Left colon (tissue), 2 donors: ENCODE measurements around the gene EPS8L2. TPM values are rescaled to one million over a fixed set of nuclear protein-coding genes. Genes with fewer than 3 reads are reported as not detected.

ENCODE experiments used
- ATAC-seq: fragments of 200-7000 bp; cut with Tn5 transposase; one replicate; pipeline ENCODE4 v1.9.1; 2020; ENCODE audit warnings: mild to moderate bottlenecking, moderate library complexity
- DNase-seq, 2 donors: peaks; one replicate each; pipeline ENCODE4 v3.0.0-alpha.2; 2020
- intact Hi-C, 2 donors: fragments of 100-400 bp; cut with DNase I in 1 of 2; cut with micrococcal nuclease in 1 of 2; formaldehyde crosslinking; loops; one replicate each; pipeline versions ENCODE4 v1.11.2 to v1.14.0; 2022; cut with DNase I, micrococcal nuclease
- total RNA-seq, 2 donors: library from RNA; stranded (reverse); fragmentation: NEBNext Ultra II Directional; extraction: Animal tissue kit (Norgen Biotek cat#: 25700); gene quantifications; one replicate each; pipeline ENCODE4 v1.2.1, GENCODE V29; 2021
- donor health status: DM: no; HTN: no; CAD: no.
- donor health status: DM: yes; HTN: yes; CAD: no.

Gene EPS8L2
- total RNA-seq, 2 donors from 2014 or later, result 248 to 294 TPM

DNA sequence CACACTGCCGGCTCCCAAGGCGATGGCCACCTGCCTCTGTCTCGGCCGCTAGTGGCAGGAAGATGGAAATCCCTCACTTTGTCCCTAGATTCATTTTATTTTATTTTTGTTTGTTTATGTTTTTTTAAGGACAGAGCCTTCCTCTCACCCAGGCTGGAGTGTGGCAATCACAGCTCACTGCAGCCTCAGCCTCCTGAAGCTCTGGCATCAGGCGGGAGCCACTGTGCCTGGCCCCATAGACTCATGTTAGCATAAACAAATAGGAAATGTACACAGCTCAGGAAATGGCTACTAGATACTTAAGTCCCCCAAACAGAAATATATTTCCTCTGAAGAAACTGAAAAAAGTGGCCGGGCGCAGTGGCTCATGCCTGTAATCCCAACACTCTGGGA is 6.9 kb upstream of the EPS8L2 start:
- no peak for DNase-seq
- no peak for ATAC-seq
- intact Hi-C loops, result no loop called here

DNA sequence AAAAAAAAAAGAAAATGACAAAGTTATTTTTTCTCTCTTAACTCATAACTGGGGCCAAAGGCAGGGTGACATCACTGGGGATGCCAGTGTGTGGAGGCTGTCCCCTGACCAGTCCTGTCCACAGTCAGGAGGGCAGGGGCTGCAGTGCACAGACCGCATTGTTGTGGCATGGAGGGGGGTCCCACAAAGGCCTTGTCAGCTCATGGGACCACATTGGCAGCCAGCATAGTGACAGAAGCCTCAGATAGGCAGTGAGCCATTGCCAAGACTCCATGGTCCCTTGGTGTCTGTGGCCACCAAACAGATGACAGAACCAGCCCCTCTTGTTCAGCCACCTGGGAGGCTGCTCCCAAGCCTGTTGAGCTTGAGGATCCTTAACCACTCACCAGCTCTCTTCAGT is 6.3 kb upstream of the EPS8L2 start:
- DNase-seq, result no peak
- intact Hi-C loops, result no loop called here
- ATAC-seq, result no peak

DNA sequence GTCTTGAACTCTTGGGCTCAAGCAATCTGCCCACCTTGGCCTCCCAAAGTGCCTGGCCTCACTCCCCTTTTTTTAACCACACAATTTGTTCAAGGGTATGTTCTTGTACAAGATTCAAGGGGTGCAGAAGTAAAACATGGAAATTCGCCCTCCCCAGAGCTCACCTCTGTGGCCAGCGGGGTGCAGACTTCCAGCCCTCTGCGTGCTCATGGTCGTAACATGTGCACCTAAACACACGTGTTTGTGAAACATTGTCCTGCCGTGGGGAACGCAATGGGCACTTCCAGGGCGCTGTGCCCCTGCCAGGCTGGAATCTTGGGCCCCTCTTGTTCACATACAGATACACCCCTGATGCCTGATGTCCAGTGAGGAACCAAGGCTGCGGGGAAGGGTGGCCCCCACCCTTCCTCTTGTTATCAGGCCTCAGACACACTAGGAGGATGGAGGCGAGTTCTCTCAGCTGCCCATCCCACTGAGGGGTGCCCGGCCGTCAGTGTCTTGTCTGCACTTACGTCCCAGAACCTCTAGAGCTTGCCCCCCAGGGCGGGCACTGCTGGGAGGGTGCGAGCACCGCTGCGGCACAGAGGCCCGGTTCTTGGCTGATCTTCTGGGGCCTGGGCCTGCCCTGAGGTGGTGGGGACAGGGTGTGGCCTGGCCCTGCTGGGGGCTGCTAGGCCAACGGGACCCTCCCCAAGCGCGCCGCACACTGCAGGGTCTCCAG is 4.1 kb upstream of the EPS8L2 start:
- intact Hi-C loops, result no loop called here
- DNase-seq, result peak in 1 of 2 donors; percentile 27
- ATAC-seq, result no peak

DNA sequence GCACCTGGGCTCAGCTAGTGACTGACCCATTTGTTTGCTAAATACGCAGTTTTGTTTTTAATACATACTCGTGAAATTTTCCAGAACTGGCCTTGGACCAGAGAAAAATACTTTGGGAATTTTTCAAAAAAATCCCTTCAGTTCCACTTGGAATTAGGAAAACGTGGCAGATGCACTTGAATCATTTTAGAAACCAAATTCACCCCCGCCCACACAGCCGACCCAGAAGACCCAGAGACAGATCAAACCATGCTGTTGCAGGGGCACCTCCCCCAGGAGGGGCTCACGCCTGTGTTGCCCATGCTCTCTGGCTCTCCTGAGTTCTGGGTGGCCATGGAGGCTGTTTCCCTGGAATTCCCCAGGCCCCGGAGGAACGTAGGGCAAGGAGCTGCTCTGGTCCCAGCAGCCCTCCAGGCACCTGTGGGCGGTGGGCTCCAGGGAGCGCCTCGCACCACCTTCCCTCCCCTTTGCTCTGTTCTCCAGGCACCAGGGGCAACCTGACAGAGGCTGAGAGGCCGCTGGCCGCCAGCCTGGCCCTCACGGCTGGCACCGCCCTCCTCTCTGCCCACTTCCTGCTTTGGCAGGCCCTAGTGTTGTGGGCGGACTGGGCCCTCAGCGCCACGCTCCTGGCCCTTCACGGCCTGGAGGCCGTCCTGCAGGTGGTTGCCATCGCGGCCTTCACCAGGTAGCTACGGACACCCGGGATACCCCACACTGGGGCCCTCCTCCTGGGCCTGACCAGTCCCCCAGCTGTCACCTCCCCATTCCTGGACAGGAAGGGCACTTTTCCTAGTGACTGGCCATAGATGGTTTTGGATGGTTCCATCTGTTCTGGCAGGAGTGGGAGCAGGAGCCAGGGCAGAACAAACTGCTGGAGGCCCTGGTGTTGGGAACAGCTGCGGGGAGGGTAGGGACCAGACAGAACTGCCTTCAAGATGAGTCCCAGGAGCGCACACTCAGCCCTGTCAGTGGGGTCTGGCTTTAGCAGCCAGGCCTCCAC is 3.3 kb upstream of the EPS8L2 start:
- ATAC-seq, result peak; percentile 35
- intact Hi-C loops, result no loop called here
- DNase-seq, result peak; percentile 74 to 80

DNA sequence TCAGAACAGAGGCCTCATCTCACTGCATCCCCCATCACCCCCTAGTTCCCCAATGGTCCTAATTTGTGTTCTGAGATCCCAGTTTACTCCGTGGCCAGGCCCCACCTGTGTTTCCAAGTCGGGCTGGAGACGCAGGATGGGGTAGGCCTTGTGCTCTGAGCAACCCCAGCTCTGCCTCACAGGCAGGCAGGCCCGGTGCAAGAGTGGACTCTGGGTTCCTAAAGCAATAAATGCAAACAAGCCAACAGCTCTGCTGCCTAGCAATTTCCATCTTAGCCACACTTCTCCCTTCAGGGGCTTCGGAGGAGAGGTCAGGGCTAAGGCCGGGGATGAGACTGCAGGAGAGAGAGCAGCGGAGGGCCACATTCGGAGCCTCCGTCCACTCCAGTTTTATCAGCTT is 2.5 kb upstream of the EPS8L2 start:
- ATAC-seq, result no peak
- intact Hi-C loops, result no loop called here

DNA sequence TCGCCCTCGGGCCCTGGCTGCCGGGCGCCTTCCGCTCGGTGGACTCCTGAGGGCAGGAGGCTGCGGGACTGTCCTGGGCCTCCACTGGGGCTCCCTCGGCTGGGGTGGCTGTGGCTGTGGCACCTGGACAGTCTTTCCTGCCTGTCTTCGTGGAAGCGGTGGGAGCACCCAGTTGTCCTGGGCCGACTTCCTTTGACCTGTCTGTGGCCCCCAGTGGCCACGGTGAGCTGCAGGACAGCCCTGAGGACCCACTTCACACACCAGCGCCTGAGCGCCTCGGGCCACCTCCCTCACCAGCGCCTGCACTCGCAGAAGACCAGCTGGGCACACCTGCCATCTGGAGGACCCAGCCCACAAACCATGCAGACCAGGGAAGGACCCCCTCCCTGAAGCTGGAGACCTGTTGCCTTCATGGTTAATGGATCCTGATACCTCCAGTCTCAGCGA is 1.8 kb upstream of the EPS8L2 start:
- ATAC-seq (no peak), DNase-seq (peak; percentile 20 to 44)
- intact Hi-C loops, result no loop called here

More for the DNA sequence above, 2.5 kb upstream of the EPS8L2 start:
- DNase-seq, result peak; percentile 23 to 33

DNA sequence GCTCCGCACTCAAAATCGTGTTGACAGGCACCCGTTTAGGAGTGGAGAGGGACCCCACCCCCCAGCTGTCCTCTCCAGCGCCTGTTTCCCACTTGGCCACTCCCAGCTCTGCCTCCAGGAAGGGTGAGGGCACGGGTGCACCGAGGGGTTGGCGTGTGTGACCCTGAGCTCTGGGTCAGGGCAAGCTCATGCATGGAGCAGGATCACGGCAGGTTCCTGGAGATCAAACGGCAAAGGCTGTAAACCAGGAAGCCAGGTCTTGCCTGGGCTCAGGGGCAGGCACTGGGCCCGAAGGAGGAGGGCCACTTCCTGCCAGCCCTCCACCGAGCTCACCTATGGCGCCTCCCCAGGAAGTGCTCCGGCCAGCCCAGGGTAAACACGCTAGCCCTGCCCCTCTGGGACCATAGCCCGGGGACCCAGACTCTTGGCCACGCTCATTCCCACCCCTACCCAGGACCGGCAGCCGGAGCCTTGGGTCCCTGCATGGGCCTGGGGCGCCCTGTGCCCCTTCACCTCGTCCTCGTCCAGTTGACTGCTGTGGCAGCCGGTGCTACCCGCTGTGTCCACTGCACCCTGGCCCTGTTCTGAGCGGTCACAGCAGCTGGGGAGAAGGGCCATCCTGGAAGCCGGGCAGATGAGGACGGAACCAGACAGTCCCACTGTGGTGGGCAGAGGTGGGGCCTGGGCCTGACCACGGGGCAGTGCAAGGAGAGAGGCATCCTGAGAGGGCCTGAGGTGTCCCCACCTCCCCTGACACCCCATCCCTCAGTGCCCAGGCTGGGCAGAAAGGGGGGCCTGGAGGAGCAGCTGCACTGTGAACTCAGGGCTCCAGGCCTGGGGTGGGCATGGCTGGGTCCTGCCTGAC is 1.0 kb upstream of the EPS8L2 start:
- DNase-seq (peak; percentile 85 to 91), ATAC-seq (peak; percentile 69)

DNA sequence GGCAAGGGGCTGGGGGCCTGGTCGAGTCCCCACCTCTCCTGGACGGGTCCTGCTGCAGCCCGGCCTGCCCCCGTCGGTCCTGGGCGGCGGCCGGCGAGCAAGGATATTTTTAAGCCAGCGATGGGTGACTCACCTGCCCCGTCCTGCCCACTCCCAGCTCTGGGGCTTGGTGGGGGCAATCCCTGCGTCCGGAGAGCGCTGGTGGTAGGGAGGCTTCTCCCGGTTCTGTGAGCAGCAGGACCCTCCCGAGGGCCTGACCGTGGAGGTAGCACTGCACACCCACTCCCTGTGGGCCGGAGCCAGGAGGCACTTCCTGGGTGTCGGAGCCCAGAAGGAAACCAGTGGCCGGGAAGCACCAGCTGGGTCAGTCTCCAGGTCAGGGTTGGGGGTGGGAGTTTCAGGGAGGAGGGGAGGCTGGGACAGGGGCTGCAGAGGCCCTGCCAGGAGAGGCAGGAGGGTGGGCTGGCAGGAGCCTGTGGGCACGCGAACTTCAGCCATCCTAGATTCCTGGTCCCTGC is 467 bp downstream of the EPS8L2 start:
- DNase-seq, result peak; percentile 43 to 50
- intact Hi-C loops, result no loop called here
- peak; percentile 4 for ATAC-seq

More for the DNA sequence above, 1.0 kb upstream of the EPS8L2 start:
- intact Hi-C loops, result no loop called here

DNA sequence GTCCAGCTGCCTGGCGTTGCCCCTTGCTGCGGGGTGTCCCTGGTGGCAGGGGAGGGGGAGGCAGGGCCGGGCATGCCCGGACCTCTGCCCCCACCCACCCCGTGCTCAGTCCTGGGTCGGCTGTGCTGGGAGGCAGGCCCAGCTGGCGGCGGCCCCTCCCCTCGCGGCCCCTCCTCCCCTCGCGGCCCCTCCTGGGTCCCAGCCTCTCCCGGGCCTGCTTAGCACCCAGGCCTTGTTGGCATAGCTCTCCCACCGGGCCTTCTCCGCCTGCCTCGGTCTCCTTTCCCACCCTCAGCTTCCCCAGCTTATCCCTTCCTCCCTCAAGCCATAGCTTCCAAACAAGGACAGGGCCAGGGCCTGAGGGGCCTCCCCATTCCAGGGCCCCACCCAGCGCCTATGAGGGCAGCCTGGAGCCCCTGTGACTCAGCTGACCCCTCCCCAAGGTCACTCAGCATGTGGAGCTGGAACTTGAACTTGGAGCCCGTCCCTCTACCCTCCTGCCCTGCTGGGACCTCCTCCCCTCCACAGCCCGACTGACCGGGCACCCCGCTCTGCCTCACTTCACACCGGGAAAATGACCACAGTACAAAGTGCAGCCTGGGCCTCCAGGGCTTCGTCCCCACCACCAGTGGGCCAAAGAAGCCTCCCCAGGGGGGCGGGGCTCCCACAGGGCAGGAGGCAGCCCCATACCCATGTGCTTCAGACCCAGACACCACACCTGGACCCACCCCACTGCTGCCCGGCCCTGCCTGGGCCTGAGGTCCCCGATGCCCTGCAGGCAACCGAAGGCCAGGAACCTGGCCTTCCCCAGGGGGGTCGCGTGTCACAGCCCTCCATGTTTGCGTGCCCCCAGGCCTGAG is 1.2 kb downstream of the EPS8L2 start:
- intact Hi-C loops, result no loop called here
- peak; percentile 31 for ATAC-seq
- DNase-seq, result peak; percentile 71 to 74

DNA sequence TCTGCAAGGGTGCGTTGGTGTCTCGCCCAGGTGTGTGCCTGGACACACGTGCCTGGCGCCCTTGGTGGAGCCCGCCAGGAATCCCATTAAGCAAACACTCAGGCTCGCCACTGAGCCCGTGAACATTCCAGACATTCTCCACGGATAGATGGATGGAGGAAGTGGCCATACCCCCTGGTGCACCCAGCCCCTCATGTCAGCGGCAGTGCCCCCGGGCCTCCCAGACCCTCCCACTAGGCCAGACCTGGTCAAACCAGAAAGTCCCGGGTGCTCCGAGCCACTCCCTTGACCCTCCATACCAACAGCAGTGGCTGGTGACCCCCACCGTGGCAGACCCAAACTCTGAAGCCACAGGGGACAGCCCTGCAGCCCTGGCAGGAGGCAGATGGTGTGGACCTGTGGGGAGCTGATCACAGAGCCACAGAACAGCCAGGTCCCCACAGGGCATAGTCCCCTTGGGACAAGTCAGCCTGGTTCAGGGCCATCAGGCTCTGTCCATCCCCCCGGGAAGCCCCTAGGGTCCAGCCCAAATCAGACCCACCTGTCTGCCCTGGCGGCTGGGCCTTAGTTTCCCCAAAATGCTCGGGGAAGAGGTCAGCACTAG is 1.9 kb downstream of the EPS8L2 start:
- ATAC-seq (no peak), DNase-seq (no peak)
- intact Hi-C loops, result no loop called here

DNA sequence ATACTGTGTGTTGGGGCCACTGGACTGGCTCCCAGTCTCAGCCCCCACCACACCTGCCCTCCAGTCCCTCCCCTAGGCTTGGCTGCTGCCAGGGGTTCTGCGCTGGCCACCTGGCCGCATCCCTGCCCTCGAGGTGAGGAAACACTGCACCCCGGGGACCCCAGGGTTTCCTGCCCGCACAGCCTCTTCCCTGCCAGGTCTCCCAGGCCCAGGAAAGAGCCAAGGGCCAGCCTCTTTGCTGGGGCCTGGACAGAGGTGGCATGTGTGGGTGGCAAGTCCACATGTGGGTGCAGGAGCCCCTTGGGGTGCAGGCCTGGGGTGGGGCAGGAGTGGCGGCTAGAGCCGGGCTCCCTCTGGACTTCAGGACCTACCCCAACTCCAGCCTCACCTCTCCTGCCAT is 2.5 kb downstream of the EPS8L2 start:
- peak in 1 of 2 donors; percentile 30 for DNase-seq
- intact Hi-C loops, result no loop called here

DNA sequence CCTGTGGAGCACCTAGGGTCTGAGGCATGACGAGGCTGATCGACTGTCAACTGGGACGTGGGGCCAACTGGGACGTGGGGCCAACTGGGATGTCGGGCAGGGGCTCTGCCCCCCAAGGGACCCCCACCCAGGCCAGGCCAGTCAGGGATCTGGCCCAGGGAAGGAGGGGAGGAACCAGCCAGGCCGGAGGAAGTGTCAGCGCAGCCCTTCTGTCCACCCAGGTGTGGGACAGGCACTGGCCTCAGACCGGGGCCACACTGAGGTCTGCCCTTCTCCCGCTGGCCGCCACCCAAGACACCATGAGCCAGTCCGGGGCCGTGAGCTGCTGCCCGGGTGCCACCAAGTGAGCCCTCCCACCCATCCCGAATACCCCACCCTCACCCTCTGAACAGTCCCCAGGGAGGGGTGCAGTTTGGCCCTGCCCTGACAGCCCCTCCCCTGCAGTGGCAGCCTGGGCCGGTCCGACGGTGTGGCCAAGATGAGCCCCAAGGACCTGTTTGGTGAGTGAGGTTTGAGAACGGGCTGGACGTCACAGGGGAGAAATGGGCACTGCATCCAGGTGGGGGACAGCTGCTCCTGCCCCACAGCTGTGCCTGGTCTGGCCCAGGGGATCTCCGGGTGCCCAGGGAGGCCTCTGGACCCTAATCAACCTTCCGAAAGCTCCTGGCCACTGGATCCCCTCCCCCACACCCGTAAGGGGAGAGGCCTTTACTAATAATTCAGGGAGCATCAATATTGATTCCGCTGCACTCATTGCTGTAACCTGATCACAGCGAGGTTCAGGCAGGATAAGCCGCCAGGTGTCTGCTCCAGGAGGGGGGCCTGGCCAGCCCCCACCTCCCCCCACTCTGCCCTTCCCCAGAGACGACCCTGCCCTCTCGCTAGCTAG is 3.3 kb downstream of the EPS8L2 start:
- intact Hi-C loops, result no loop called here
- ATAC-seq, result no peak
- peak in 1 of 2 donors; percentile 31 for DNase-seq

More for the DNA sequence above, 2.5 kb downstream of the EPS8L2 start:
- ATAC-seq, result no peak

DNA sequence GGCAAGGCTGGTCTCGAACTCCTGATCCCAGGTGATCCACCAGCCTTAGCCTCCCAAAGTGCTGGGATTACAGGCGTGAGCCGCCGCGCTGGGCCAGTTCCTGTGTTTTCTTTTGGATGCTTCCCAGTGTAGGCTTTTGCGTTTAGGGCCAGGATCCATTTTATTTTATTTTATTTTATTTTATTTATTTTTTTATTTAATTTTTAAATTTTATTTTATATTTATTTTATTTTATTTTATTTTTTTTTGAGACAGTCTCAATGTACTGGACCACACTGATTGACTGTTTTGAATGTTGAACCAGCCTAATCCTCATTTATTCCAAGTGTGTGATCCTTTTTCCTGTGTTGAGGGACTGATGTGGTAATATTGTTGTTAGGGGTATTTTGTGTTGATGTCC is 8.4 kb downstream of the EPS8L2 start:
- no peak for ATAC-seq
- DNase-seq, result no peak
- intact Hi-C loops, result no loop called here

DNA sequence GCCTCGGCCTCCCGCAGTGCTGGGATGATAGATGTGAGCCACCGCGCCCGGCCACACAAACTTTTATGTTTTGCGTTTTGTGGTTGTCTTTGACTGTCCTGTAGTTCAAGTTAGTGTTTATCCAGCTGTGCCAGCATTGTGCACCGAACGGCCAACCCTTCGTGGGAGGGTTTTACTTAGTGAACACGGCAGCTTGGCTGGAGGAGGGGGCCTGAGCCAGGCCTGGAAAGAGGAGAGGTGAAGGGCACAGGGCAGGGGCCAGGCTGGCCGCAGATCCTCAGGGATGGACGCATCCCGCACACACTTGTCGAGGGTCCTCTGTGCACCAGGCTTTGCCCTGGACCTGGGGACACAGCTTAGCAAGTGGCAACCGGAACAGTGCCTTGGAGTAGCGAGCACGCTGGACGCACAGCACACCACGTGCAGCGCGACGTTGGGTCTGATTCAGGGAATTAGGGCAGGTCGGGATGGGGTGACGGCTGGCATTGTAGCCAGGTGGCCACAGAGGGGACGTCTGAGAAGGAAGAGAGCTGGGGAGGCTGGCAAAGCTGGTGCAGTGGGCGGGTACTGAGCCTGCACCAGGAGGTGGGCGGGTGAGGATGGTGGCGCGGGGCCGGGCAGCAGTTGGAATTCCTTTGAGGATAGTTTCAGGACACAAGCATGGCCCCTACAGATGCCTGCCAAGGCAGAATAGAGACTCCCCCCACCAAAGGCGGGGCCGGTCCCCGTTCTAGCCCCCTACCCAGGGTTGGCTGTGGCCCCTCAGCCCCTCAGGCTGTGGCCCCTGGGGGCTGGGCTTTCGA is 13.4 kb downstream of the EPS8L2 start:
- DNase-seq (no peak), ATAC-seq (no peak)
- intact Hi-C loops, result loop anchor here (10.0 kb wide), 2 partner anchors 55 to 165 kb away; no protein-coding TSS in a partner anchor

DNA sequence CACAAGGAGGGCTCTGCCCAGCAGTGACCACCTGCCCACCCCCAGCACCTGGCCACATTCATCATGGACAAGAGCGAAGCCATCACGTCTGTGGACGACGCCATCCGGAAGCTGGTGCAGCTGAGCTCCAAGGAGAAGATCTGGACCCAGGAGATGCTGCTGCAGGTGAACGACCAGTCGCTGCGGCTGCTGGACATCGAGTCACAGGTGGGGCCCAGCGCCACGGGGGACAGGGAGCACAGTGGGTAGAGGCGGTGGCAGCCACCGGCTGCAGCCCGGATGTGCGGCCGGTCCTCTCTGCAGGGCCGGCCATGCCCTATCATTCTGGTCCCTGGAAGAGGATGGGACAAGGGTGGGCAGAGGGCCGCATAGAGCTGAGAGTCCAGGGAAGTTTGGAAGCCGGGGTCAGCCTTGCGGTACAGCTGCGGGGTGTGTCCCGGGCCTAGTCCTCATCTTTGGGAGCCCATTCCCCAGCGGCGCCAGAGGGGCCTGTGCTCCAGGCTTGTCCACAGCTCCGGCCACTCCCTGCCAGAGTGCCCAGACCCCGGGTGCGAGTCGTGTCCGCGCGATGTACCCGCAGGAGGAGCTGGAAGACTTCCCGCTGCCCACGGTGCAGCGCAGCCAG is 14.1 kb downstream of the EPS8L2 start:
- ATAC-seq (no peak), DNase-seq (no peak)
- intact Hi-C loops, result loop anchor here (10.0 kb wide), 2 partner anchors 55 to 165 kb away; no protein-coding TSS in a partner anchor
